Upper lobe of left lung (tissue), 4 donors: Measurements from ENCODE around the gene TACSTD2.
A peak's percentile ranks its signal among the peaks of the same experiment; 100 is the strongest.

Experiments
- CTCF ChIP-seq, 6 experiments: fragments of 450-650 bp in 4 of 6; fragments of 200-600 bp in 2 of 6; sonication (generic) in 2 of 6; IDR thresholded peaks; one replicate each; pipeline ENCODE4 v1.5.1; 2016 to 2019; ENCODE audit warnings: antibody characterized with exemption in 6 of 6
- EP300 ChIP-seq, 4 donors: sonication (generic); formaldehyde crosslinking; IDR thresholded peaks; one replicate each; pipeline ENCODE4 v1.5.1; 2017; ENCODE audit warnings: antibody characterized with exemption in 4 of 4, control low read depth in 2 of 4
- POLR2A ChIP-seq, 4 donors: fragments of 450-650 bp; IDR thresholded peaks; one replicate each; pipeline ENCODE4 v1.5.1; 2016 to 2017; ENCODE audit warnings: antibody characterized with exemption in 4 of 4, mild to moderate bottlenecking in 2 of 4
- POLR2AphosphoS5 ChIP-seq, 2 donors: sonication (generic); formaldehyde crosslinking; IDR thresholded peaks; one replicate each; pipeline ENCODE4 v1.5.1; 2017; ENCODE audit warnings: antibody characterized with exemption in 2 of 2

DNA sequence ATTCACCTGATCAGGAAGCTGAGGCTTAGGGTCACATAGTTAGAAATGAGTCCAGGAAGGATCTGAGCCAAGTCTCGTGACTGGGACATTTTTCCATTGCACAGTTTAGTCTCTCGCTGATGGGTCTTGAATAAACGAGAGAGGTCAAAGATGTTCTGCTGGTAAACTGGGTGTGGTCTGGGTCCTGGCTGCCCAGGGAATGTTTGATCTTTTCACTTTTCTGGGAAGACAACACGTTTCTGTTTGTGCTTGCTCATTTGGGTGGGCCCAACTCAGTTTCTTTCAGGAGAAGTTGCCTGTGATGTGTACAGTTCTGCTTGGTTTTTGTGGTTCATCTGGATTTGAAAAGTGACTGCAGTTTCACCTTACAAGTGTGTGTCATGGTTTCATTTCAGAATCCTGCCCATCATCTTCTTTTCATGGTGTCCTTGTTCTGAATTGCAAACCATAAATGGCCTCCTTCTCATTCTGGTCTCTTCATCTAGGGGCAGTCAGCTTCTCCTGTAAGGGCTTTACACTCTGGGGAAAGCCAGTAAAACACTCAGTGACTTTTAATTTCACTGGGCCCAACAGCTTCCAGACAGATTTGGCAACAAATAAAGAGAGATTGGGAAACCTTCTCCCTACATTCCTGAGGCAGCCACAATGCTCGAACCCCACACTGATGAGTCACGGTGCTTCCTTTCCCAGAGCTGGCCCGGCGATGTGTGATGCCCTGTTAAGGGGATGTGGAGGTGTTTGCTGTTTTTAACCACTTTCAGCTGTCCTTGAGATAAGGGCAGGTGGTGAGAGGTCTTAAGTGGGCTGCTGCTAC, 7.2 kb upstream of the TACSTD2 start:
- peak; percentile 65 to 78 for TF ChIP-seq POLR2AphosphoS5 (IDR thresholded peaks at IDR 0.05)
- TF ChIP-seq CTCF (IDR thresholded peaks at IDR 0.05) = no peak
- TF ChIP-seq POLR2A (IDR thresholded peaks at IDR 0.05) = no peak
- peak in 1 of 4 donors; percentile 71 for TF ChIP-seq EP300 (IDR thresholded peaks at IDR 0.05)
